Measurements from ENCODE around the gene PTAFR. TPM values are rescaled to one million over a fixed set of nuclear protein-coding genes. Genes with fewer than 3 reads are reported as not detected.

The PTAFR gene
- total RNA-seq, 1 donor from 2014 or later, result 1.2 TPM

- Histone ChIP-seq H3K9me3 (no peaks in the 10 kb centered on the region), H3K36me3 (no peaks in the 10 kb centered on the region), H3K27ac (no peak overlapping the region), H3K4me3 (no peak overlapping the region), H3K4me1 (no peaks in the 10 kb centered on the region), H3K27me3 (no peaks in the 10 kb centered on the region)
- TF ChIP-seq POLR2A (IDR thresholded peaks at IDR 0.05) (no peak), POLR2AphosphoS5 (IDR thresholded peaks at IDR 0.05; ENCODE audit: insufficient read depth in 1 of 2, low read depth in 1 of 2) (no peak), CTCF (IDR thresholded peaks at IDR 0.05) (no peak)
- DNase-seq (ENCODE audit: extremely low spot score in 2 of 2), result no peak
- intact Hi-C loops (cut with DNase I), result no loop called here
Measured at GRCh38 chr1:28175955-28176485, 470 bp downstream of the PTAFR start.

GRCh38 chr1:28173980-28174297, 2.6 kb downstream of the PTAFR start:
- intact Hi-C loops (cut with DNase I), result no loop called here
- Histone ChIP-seq H3K4me1 (no peaks in the 10 kb centered on the region), H3K36me3 (no peaks in the 10 kb centered on the region), H3K9me3 (no peaks in the 10 kb centered on the region), H3K27me3 (no peaks in the 10 kb centered on the region), H3K27ac (no peak overlapping the region), H3K4me3 (no peak overlapping the region)
- no peak for DNase-seq (ENCODE audit: extremely low spot score in 2 of 2)
- TF ChIP-seq CTCF (IDR thresholded peaks at IDR 0.05) (no peak), POLR2A (IDR thresholded peaks at IDR 0.05) (no peak), POLR2AphosphoS5 (IDR thresholded peaks at IDR 0.05; ENCODE audit: insufficient read depth in 1 of 2, low read depth in 1 of 2) (no peak)

GRCh38 chr1:28173151-28173979, 3.1 kb downstream of the PTAFR start:
- Histone ChIP-seq H3K9me3 (no peaks in the 10 kb centered on the region), H3K4me3 (no peak overlapping the region), H3K36me3 (no peaks in the 10 kb centered on the region), H3K4me1 (no peaks in the 10 kb centered on the region), H3K27me3 (no peaks in the 10 kb centered on the region), H3K27ac (no peak overlapping the region)
- no peak for TF ChIP-seq CTCF (IDR thresholded peaks at IDR 0.05)
- TF ChIP-seq POLR2A (IDR thresholded peaks at IDR 0.05), result no peak
- no peak for TF ChIP-seq POLR2AphosphoS5 (IDR thresholded peaks at IDR 0.05; ENCODE audit: insufficient read depth in 1 of 2, low read depth in 1 of 2)
- DNase-seq (ENCODE audit: extremely low spot score in 2 of 2), result no peak
- intact Hi-C loops (cut with DNase I), result no loop called here

GRCh38 chr1:28172713-28173150, 3.8 kb downstream of the PTAFR start:
- Histone ChIP-seq H3K27me3 (no peaks in the 10 kb centered on the region), H3K4me1 (no peaks in the 10 kb centered on the region), H3K9me3 (no peaks in the 10 kb centered on the region), H3K4me3 (no peak overlapping the region), H3K36me3 (no peaks in the 10 kb centered on the region), H3K27ac (no peak overlapping the region)
- no peak for DNase-seq (ENCODE audit: extremely low spot score in 2 of 2)
- intact Hi-C loops (cut with DNase I), result no loop called here
- TF ChIP-seq POLR2A (IDR thresholded peaks at IDR 0.05), result no peak
- no peak for TF ChIP-seq CTCF (IDR thresholded peaks at IDR 0.05)
- TF ChIP-seq POLR2AphosphoS5 (IDR thresholded peaks at IDR 0.05; ENCODE audit: insufficient read depth in 1 of 2, low read depth in 1 of 2), result no peak

GRCh38 chr1:28171246-28171645, 5.2 kb downstream of the PTAFR start:
- intact Hi-C loops (cut with DNase I), result no loop called here
- Histone ChIP-seq H3K4me1 (no peaks in the 10 kb centered on the region), H3K9me3 (no peaks in the 10 kb centered on the region), H3K27ac (no peak overlapping the region), H3K27me3 (no peaks in the 10 kb centered on the region), H3K4me3 (no peak overlapping the region), H3K36me3 (no peaks in the 10 kb centered on the region)
- DNase-seq (ENCODE audit: extremely low spot score in 2 of 2), result no peak
- TF ChIP-seq POLR2AphosphoS5 (IDR thresholded peaks at IDR 0.05; ENCODE audit: insufficient read depth in 1 of 2, low read depth in 1 of 2) (no peak), POLR2A (IDR thresholded peaks at IDR 0.05) (no peak), CTCF (IDR thresholded peaks at IDR 0.05) (no peak)
